Measurements from ENCODE around the gene ZNF562. TPM values are rescaled to one million over a fixed set of nuclear protein-coding genes. Genes with fewer than 3 reads are reported as not detected.

The ZNF562 gene
- total and polyA plus RNA-seq, 10 of the 15 experiments (the other 5 are each of a cell fraction or from before 2014, with no cell fraction given), result 5.2 to 21.1 (median 10.7) TPM

- TF ChIP-seq USF1 (IDR thresholded peaks at IDR 0.05; ENCODE audit: borderline replicate concordance, extremely low read length, insufficient read depth, low read depth, low read length) (no peak), SUPT20H (IDR thresholded peaks at IDR 0.05; ENCODE audit: borderline replicate concordance, control insufficient read depth, low read depth, low read length) (no peak), KLF5 (IDR thresholded peaks at IDR 0.05; ENCODE audit: partially characterized antibody) (no peak), ZSCAN29 (IDR thresholded peaks at IDR 0.05) (no peak)
These were observed 6.4 kb downstream of the ZNF562 start (continued) for GRCh38 chr19:9668544-9668943.

GRCh38 chr19:9667898-9668297 is 7.0 kb downstream of the ZNF562 start:
- Histone ChIP-seq H3K4me2 (ENCODE audit: control insufficient read depth, insufficient read depth) (no peak overlapping the region), H3K9me3 (replicated peaks; ENCODE audit: control insufficient read depth, insufficient read depth, low read length) (peaks cover 20% of the 10 kb centered on the region; the same call in 2 of the 3 replicates), H3K27ac (ENCODE audit: control insufficient read depth, insufficient read depth) (no peak overlapping the region), H3K9ac (ENCODE audit: control insufficient read depth, insufficient read depth, low read length) (no peak overlapping the region), H4K20me1 (ENCODE audit: control insufficient read depth, insufficient read depth) (no peaks in the 10 kb centered on the region), H3K4me1 (ENCODE audit: control insufficient read depth, insufficient read depth, low read length) (no peaks in the 10 kb centered on the region), H3K4me3 (no peak overlapping the region), H2AFZ (ENCODE audit: control insufficient read depth, low read depth, low read length) (no peak overlapping the region), H3K27me3 (replicated peaks in 1 of 2; ENCODE audit: control insufficient read depth in 2 of 2, insufficient read depth in 2 of 2, low read length in 1 of 2) (no peaks in the 10 kb centered on the region), H3K36me3 (ENCODE audit: control insufficient read depth in 2 of 2, insufficient read depth in 2 of 2, low read length in 1 of 2) (no peaks in the 10 kb centered on the region; a peak in 2 of 4 replicates), H3K79me2 (ENCODE audit: control insufficient read depth, insufficient read depth, low read length) (peaks cover 22% of the 10 kb centered on the region)
- in situ Hi-C loops (cut with MboI), result no loop called here
- BruUV-seq (replicated peaks), result no TSS peak
- ChIA-PET POLR2A (no interaction called here), RAD21 (ENCODE audit: unreplicated experiment) (no interaction called here), CTCF (interaction anchor here (0.9 kb wide), 1 partner anchor 44 kb away, joined by 3 read pairs; no protein-coding TSS in a partner anchor), SMC1A (ENCODE audit: uncharacterized antibody, unreplicated experiment) (no interaction called here)
- intact Hi-C loops (cut with micrococcal nuclease; ENCODE audit: unreplicated experiment), result no loop called here
- no peak for DNase-seq (ENCODE audit: low read depth, low spot score)
- 95% methylated on average over 3 of the region's 3 CpGs for WGBS (ENCODE audit: insufficient coverage, insufficient replicate concordance, low lambda C conversion rate, missing lambda C conversion rate)
- TF ChIP-seq MTA2 (IDR thresholded peaks at IDR 0.05; ENCODE audit: low read depth), result no peak
- TF ChIP-seq CBX3 (IDR thresholded peaks at IDR 0.05; ENCODE audit: borderline replicate concordance, low read depth), result no peak
- TF ChIP-seq CREB1 (IDR thresholded peaks at IDR 0.05; ENCODE audit: low read depth), result no peak
- TF ChIP-seq MEF2A (IDR thresholded peaks at IDR 0.05; ENCODE audit: insufficient read depth, low read depth, low read length), result no peak
- no peak for TF ChIP-seq NFXL1 (IDR thresholded peaks at IDR 0.05; ENCODE audit: borderline replicate concordance)
- no peak for FAIRE-seq
- ATAC-seq, result no peak
